NCI-H146 treated with DMSO at 0.1 percent for 48 hours (cell line): ENCODE results near the gene CDC5L.
"Not testable (repeated sequence)": the region's sequence is repeated elsewhere in the genome, so short reads cannot be mapped to it uniquely, and the experiment has no call there.

Experiments used
- DNase-seq: peaks from one replicate; lab custom pipeline; 2025; ENCODE audit not compliant: unreplicated experiment; lab: John Stamatoyannopoulos, UW

The CDC5L gene

DNA sequence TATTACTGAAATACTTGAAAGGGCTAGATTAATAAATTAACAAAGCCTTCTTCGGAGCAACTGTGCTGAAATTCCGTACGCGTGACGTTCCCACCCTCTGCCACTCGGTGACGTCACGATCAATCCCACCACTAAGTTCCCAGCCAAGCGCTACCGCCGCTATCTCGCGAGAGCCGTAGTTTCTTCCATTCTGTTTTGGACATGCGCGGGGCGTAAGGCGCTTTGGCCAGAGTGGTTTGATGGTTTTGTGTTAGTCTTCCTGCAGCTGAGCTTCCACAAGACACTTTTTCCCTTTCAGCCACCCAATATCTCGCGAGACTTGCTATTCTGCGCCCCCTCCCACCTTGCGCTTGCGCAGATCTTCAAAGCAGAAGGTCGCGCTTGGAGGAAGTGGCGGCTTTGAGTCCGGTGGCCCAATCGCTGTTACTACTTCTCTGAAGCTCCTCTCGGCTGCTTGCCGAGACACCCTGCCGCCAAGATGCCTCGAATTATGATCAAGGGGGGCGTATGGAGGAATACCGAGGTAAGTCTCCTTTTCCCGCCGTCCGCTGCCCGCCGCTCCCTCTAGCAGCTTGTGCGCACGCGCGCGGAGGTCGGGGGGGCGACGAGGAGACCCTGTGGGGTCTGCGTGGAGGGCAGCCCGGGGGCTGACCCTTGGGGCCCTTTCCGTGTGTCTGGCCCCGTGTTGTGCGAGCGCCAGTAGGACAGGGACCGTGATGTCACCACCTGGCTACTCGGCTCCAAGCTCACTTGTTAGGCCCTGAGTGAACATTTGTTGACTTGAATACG is at the start of gene CDC5L:
CDC5L (plus strand) TSS at position 361 of the 789 bp plus-strand sequence; CDS start at position 479, 118 bp downstream.
- peak; percentile 100 for DNase-seq

DNA sequence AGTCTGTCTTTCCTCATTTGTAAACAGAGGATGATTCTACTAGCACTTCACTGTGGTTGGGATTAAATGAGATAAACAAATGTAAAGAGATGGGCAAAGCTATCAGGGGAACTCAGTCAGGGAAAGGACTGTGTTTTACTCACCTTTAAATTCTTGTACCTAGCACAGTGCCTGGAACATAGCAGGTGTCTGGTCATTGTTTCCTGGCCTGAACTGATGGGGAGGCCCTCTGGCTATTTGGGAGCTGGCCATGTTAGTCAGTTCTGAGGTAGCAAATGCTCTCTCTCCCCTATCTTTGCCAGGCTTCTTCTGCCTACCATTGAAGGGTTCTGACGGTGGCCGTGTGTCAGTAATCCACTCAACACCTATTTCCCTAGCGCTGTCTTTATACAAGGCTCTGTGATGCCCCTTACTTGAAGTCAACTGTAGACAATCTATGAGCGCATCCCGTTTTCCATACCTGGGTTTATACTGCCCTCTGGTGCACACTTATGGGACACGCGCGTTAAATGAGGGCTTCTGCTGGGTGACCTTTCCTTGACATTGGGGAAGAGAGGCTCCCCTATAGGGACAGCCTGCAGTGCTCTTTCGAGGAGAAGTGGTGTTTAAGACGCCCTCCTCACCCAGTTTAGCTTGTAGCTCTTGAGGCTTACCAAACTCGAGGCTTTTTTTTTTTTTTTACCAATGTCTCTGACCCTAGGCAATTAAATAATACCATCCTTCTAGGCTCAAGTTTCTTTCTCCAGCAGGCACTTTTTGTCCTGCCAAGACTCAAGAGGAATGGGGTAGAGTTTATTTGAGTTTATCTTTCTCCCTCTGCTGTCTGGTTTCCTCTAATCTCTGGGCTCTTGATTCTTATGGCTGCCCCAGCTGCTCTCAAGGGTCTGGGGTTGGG is 49.0 kb upstream of the CDC5L start:
- peak; percentile 89 for DNase-seq

DNA sequence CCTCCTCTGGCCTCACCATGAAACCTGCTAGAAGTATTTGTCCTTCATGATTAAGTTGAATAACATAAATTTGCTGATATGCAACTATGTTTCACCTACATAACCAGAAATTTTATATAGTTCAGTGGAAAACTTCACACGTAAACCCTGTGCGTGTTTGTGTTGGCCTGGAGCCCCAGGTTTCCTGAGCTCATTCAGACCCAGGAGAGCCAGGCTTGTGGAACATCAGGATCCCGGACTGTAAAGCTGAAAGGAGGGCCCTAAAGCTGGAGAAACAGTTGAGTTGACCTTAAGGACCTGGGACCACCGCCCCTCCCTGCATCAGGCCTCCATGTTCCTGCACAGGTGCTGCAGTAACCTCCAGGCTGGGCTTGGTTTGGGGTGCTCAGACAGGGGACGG is 48.2 kb upstream of the CDC5L start:
- no peak for DNase-seq

DNA sequence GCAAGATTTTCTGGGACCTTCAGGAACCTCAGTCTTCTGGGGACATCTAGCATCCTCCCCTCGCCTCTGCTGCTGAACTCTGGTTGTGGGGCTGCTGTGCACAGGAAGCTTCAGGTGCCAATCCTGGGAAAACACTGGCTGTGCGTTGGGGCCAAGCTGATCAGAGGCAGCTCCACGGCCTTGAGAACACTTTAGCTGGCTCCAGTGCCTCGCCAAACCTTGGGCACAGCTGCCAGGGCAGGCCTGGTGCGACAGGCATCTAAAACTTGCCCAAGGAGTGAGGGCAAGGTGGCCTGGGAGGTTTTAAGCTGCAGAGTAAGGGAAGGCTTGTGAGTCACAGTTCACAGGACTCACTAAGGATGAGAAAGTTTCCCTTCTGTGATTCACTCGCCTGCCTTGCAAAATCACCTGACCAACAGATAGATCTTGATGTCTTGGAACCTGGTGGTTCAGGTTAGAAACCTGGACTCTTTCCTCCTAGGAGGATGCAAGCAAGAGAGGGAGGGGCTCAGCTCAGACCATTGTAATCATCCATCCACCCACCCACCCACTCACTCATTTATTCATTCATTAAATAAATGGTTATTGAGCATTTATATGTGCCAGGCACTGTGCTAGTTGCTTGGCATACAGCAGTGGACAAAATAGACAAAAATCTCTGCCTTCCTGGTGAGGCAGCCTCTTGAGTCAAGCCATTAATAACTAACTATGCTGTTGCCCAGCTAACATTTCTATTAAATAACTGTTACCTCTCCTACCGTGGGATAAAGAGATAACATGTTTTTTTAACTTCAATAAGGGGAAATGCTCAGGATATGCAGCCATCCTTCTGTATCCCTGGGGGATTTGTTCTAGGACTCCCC is 47.5 kb upstream of the CDC5L start:
- no peak for DNase-seq

DNA sequence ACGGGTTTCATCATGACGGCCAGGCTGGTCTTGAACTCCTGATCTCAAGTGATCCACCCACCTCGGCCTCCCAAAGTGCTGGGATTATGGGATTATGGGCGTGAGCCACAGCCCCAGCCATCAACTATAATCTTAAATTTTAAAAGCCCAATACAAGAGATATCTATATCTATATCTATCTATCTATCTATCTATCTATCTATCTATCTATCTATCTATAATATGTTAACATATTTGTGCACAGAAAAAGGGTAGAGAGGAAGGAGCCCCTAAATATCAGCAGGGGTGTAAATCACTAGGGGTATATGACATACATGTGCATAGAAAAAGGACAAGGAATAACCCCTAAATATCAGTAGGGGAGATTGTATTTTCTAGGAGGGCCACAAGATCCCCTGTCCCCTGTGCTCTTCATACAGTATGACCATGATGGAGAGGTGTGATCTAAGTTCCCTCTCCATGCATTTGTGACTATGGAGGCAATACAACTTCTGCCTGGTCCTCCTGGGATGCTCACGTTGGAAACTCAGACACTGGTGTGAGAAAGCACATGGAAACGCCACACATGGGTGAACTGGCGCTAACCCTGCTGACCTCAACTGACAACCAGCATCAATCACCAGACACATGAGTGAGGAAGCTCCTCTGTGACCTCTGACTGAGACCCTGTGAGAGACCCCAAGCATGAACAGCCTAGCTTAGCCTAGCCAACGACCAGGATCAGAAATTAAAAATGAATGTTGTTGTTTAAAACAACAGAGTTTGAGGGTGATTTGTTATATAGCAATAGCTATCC is 46.2 kb upstream of the CDC5L start:
- DNase-seq, result no peak

DNA sequence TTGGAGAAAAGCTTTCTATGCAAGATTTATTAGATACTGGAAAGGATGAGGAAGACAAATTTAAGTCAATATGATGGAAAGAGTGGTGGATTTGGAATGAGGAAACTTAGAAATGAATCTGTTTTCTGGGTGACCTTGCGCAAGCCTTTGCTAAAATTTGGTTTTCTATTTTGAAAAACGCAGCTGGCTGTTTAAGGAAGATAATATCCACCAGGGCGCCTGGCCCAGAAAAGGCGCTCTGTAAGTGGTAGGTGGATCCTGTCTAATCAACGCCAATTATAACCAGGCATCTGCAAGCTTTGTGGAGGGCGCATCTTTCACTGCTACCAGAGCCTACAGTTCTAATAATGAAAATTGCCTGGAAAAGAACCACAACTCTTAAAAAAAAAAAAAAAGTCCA is 45.5 kb upstream of the CDC5L start:
- peak; percentile 68 for DNase-seq

DNA sequence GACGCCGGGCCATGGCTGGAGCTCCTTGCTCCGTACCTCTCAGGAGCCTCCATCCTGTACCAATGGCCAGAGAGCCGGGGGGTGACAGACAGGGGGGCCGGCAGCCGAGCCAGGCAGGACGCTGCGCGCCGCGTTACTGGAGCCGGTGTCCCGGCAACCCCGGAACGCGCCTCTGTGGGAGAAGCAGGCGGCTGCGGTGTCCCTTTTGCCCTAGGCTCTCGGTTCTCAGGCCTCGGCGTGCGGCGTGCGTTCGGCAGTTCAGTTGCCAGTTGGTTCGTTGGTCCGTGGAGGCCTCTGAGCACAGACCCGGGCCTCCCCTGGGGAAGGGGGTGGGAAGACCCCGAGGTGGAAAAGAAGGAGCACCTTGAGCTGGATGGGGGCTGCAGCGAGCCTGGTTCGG is 45.0 kb upstream of the CDC5L start, which contains the start of gene SPATS1:
SPATS1 (plus strand) TSS at position 162 of the 400 bp plus-strand sequence. CDS start 446 bp downstream, outside the sequence.
- DNase-seq, result peak; percentile 68

DNA sequence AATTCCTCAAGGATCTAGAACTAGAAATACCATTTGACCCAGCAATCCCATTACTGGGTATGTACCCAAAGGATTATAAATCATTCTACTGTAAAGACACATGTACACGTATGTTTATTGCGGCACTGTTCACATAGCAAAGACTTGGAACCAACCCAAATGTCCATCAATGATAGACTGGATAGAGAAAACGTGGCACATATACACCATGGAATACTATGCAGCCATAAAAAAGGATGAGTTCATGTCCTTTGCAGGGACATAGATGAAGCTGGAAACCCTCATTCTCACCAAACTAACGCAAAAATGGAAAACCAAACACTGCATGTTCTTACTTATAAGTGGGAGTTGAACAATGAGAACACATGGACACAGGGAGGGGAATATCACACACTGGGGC is 40.7 kb upstream of the CDC5L start:
- DNase-seq, result not testable (repeated sequence)

DNA sequence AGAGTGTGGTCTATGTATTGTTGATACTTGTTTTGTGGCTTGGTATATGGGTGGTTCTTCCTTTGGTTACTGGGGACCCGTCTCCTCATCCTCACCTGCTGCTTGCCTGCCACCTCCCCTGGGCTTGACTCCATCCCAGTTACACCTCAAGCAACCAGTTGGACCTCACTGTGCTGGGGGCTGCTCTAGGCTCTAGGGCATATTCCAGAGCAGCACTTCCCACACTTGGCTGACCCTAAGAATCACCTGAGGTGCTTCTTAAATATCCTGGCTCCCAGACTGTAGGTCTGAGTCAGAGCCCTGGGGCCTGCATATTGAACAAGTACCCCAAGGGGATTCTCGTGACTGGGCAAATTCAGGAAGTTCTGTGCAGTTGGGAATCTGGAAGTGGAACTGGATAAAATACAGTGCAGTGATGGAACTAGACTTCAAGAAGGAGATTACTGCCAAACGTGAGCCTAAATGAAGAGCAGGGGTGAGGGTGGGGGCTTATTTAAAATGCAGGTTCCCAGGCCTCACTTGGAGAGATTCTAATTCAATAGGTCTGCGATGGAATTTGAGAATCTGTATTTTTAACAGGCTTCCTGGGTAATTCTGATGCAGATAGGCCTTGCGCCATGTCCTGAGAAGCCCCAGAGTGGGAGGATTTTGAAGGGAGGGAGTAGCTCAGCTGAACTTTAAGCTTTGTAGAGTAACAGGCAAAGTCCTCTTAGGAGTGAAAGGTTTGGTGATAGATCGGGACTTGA is 37.4 kb upstream of the CDC5L start:
- DNase-seq, result no peak

DNA sequence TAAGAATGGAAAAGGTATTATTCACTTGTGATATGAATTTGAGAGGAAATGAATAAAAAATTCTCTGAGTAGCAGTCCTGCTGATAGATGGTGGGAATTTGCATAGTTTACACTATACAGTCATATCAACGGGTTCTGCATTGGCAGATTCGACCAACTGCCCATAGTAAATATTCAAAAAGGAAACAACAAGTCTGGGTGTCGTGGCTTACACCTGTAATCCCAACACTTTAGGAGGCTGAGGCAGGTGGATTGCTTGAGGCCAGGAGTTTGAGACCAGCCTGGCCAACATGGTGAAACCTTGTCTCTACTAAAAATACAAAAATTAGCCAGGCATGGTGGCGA is 36.9 kb upstream of the CDC5L start:
- DNase-seq, result not testable (repeated sequence)

DNA sequence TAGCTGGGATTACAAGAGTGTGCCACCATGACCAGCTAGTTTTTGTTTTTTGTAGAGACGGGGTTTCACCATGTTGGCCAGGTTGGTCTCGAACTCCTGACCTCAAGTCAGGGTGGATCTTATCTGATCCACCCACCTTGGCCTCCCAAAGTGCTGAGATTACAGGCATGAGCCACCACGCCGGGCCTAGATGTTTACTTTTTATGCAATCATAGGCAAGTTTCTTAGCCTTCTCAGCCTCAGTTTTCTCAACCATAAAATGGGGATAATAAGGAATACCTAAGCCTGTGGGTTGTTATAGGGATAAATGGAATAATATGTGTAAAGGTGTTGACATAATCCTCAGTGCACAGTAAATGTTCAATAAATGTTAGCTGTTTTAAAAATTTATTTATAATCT is 35.2 kb upstream of the CDC5L start:
- DNase-seq, result no peak

DNA sequence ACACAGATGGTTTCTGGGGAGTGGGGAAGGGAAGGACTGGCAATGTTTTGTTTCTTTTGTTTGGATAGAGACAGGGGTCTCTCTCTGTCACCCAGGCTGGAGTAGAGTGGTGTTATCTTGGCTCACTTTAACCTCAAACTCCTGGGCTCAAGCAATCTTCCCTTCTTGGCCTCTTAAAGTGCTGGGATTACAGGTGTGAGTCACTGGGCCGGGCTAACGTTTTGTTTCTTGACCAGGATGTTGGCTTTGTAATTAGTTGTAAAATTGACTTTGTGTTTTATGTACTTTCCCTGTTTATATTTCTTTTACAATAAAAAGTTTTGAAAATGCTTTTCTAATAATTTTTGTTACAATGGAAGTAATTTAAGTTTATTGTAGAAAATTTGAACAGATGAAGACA is 34.2 kb upstream of the CDC5L start:
- DNase-seq, result no peak

DNA sequence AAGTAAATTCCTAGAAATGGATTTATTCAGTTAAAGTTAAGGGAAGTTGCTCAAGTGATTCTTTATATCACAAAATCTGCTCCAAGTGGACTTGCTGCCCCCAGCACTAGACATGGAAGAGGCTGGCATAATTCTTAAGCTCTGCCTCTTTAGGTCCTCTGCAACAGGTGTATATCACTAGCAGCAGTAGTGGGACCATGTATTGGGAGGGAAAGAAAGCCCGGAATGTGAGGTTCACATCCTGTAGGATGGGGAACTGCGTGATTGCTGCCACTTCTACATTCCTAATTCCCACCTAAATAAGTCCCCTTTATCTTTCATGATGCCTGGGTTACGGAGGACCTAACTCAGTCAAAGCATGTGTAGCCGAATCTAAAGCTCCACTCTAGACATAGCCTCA is 31.9 kb upstream of the CDC5L start:
- DNase-seq, result no peak

DNA sequence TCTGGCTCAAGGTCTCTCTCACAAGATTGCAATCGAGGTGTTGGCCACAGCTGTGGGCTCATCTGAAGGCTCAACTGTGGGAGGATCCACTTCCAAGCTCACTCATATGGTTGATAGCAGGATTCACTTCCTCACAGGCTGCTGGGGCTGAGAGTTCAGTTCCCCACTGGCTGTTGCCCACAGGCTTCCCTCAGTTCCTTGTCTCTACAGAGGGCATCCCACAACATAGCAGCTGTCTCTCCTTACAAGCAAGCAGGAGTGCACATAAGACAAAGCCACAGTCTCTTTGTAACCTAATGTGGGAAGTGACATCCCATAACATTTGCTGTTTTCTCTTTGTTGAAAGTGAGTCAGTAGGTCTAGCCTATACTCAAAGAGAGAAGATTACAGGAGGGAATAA is 31.0 kb upstream of the CDC5L start:
- DNase-seq, result no peak

DNA sequence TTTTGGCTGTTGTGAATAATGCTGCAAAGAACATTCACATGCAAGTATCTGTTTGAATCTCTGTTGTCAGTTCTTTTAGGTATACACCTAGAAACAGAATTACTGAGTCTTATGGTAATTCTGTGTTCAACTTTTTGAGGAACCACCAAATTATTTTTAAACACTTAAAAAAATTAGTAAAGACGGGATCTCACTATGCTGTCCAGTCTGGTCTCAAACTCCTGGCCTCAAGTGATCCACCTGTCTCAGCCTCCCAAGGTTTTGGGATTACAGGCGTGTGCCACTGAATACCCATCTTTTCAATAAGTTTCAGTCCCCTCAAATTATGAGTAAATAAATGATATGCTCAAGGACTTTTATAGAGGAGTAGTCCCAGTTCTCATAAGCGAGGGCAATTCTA is 27.5 kb upstream of the CDC5L start:
- DNase-seq, result no peak

DNA sequence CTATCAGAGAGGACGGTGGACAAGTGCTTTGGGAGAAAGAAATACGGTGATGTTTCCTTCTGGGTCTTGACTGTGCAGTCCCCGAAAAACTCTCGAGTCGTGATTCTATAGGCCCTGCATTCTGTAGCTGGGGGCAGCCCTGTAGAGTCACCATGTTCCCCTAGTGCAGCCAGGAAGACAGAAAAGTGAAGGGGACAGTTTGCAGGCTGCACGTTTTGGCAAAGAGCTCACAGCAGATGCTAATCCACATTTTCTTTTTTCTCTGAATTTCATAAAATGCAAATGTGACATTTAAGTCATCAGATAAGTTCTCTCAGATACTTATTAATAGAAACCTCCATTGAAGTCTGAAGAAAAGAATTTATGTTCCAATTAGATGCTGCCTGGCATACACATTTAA is 25.6 kb upstream of the CDC5L start:
- no peak for DNase-seq

DNA sequence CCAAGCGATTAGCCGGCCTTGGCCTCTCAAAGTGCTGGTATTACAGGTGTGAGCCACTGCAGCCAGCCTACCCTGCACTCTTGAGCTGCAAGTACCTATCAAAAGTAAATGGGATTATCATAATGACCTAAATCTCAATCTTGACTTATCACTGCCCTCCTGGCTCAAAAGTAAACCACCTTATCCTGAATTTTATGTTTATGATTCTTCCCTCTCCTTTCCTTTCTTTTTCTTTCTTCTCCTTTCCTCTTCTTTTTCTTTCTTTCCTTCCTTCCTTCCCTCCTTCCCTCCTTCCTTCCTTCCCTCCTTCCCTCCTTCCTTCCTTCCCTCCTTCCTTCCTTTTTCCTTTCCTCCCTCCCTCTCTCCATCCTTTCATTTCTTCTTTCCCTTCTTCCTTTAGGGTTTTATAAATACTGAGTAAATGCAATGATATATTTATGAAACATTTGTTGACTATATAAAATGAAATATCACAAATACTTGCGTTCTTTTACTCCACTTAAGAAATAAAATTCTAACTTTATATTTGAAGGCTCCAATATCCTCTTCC is 24.1 kb upstream of the CDC5L start:
- no peak for DNase-seq

DNA sequence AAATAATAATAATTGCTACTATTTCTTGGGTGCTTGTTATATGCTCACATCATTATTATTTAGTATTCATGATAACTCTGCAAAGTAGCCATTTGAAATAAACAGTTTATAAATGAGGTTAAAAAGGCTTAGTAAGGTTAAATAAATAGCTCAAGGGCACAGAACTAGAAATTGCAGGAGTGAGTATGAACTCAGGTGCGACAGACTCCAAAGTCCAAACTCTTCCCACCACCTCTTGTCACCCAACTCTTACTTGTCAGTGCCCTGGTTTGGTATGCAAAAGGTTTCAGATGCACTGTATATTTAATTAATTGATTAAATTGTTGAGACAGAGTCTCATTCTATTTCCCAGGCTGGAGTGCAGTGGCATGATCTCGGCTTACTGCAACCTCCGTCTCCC is 20.7 kb upstream of the CDC5L start:
- no peak for DNase-seq

DNA sequence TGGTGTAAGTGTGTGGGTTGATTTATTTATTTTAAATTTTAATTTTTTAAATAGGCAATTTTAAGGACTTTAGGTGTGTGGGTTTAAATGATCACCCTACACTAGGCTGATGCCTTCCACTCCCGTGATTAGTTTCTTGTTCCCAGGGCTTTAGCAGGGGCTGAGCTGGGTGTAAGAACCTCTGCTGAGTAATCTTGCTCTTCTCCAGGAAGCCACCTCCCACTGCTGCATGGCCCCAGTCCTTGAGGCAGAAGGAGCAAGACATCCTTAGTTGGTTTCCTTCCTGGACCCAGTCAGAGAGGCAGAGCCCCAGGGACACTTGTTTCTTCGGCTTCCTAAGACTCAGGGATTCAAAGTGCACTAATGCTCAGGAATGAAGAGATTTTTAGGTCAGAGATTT is 19.8 kb upstream of the CDC5L start:
- no peak for DNase-seq
